H4 (cell line): ENCODE data around the gene RWDD3. TPM values are rescaled to one million over a fixed set of nuclear protein-coding genes. Genes with fewer than 3 reads are reported as not detected.

Experiments
- DNase-seq: peaks from one replicate; pipeline ENCODE4 v3.0.0-alpha.2; 2015; ENCODE audit warnings: low spot score
- total RNA-seq: library from RNA; depleted of rRNA; stranded (reverse); fragments of >200 nt; shearing (Covaris generic); gene quantifications from 2 replicates; pipeline ENCODE4 v1.2.3, GENCODE V29; 2014; rRNA removed

RWDD3 gene
- 6.7 and 10.8 TPM in 2 replicates for total RNA-seq

GRCh38 chr1:95233737-95234500 is at the start of gene RWDD3:
Gene RWDD3, plus strand, starts transcription at chr1:95234210. Its CDS starts 21 bp downstream, at chr1:95234231.
- DNase-seq = peak; percentile 70

DNA sequence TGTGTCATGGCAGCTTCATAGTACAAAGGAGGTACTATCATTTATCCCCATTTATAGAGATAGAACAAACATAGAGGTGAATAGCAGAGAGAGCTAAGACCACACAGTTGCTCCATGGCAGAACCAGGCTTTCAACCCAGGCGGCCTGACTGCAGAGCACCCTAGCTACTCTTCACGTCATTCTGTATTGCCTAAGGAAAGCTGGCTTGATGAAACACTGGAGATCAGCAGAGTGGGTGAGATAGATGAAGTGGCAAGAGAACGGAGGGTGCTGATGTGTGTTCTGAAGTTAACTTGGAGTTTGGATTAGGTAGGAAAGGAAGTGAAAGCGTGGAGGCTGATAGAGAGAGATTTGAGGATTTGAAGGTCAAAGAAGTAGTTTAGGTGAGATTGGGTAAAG is 47.9 kb upstream of the RWDD3 start:
- DNase-seq = no peak

DNA sequence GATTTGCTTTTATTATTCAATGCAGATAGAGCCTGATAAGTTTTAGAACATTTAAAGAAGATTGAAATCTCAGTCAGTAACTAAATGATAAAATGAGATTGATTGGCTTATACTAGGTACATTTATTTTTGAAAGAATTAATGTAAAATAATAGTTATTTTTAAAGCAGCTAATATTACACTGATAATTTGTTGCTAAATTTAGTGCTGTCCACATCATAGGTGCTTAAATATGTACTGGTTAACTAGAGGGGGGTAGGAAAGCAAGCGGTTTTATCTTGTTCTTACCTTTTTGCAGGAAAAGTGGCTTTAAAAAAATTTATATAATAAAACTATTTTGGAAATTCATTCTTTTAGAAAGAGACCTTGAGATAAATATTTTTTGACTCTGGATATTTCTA is 40.4 kb upstream of the RWDD3 start:
- DNase-seq = no peak

- DNase-seq = no peak
Measured at GRCh38 chr1:95195046-95195445, 39.0 kb upstream of the RWDD3 start.

DNA sequence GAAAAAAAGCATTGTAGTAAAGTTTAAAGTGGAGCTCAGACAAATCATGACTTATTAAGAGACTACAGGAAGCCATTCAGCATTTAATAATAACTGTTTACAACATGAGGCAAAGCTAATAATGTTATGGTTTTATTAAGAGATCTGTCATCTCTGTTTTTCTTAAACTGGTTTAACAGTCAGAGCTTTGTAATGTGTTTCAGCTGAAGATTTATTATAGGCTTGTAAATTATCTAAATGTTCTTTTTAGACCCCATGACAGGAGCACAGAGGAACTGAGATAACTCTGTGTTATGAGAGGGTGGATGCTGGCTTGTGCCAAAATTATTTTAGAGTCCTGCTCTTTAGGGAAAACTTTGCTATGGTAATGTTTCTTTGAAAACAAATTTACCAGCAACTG is 38.0 kb upstream of the RWDD3 start:
- DNase-seq = no peak

- DNase-seq = peak; percentile 45
Measured at GRCh38 chr1:95197616-95198252, 36.3 kb upstream of the RWDD3 start.

DNA sequence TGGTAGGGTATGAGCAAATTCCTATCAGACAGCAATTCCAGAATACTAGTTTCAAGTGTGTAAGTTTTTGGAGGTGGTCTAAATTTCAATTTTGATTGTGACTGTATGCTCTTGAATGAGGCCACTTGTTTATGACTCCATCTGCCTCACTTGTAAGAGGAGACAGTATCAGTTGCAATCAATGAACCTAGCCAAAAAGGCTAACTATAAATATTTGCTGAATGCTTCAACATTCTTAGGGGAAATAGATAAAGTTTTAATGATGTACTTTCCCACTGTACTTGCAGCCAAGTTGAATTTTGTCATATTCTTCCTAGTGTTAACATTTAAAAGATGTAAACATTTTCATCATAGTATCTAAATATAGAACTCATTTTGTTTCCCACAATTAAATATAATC is 32.1 kb upstream of the RWDD3 start:
- no peak for DNase-seq

GRCh38 chr1:95203908-95204437 is 30.0 kb upstream of the RWDD3 start:
- DNase-seq = no peak

DNA sequence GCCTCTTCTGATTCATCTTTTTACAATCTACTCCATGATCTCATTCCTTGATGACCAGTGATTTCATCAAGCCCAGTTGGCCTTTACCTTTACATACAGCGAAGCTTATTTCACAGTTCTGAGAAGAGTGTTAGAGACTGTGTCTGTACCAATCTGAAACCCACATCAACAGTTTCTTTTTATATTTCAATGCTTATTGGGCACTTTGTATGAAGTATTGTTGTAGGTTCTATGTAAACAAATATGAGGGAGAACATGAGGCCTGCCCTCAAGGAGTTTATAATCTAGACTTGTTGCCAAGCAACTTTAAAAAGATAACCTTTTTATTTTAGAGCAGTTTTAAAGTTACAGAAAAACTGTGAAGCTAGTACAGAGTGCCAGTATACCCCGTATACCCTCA is 27.5 kb upstream of the RWDD3 start:
- no peak for DNase-seq

DNA sequence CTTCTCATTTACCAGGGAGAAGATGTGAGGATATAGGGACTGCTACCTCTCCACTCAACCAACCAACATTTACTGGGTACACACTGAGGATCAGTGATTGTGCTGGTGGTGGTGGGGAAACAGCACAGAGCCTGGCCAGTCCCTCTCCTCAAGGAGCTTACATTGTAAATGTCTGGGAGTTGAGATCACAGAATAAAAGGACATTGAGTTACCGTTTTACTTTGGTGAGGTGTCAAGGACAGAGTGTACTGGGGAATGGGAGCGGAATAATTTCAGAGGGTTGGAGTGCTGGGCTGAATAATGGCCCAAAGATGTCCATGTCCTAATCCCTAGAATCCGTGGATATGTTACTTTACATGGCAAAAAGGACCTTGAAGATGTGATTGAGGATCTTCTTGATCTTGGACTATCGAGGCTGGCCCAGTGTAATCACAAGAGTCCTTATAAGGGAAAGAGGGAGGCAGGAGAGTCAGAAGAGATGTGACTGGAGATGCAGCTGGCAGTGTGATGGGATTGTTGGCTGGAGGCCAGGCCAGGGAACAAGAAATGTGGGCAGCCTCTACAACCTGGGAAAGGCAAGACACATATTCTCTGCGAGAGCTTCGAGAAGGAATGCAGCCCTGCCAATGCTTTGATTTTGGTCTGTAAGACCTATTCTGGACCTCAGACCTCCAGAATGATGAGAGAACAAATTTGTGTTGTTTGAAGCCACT is 26.6 kb upstream of the RWDD3 start:
- DNase-seq = no peak

GRCh38 chr1:95208876-95209275 is 25.1 kb upstream of the RWDD3 start:
- DNase-seq = no peak

DNA sequence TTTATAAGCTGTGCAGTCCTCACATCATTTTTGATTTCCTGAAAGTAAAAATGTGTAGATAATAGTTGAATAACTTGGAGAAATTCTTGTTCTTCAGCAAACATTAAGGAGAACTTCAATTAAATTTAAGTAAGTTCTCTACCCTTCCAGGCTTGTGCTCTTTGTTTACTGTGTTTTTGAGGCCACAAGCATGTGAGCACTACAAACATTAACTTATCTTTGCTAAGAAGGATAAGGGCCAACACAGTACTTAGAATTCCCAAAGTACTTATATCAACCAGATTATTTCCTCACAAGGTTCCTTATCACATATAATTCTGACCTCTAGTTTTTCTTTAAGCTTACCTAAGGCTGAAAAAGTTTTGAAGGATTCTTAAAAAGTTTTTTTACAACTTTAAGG is 24.7 kb upstream of the RWDD3 start:
- DNase-seq = no peak

- DNase-seq = no peak
Measured at GRCh38 chr1:95216292-95216990, 17.6 kb upstream of the RWDD3 start.

DNA sequence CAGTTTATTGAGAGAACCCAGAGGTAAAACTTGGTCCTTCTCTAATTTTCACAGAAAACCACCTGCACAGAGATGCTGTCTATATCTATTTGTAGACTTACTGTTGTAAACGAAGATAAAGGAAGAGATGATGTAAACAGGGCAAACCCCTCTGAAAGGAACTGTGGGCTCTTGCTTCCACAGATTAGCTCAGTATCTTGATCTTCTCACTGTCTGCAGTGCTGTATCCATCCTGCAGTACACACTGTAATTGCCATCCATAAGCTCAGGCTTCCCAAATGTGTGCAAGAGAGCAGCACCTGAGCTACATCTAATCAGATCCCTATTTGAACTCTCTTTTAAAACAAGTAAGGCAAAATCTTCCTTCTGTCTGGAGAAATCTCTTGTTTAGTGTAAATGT is 16.6 kb upstream of the RWDD3 start:
- no peak for DNase-seq

- no peak for DNase-seq
Measured at GRCh38 chr1:95219407-95219806, 14.6 kb upstream of the RWDD3 start.

DNA sequence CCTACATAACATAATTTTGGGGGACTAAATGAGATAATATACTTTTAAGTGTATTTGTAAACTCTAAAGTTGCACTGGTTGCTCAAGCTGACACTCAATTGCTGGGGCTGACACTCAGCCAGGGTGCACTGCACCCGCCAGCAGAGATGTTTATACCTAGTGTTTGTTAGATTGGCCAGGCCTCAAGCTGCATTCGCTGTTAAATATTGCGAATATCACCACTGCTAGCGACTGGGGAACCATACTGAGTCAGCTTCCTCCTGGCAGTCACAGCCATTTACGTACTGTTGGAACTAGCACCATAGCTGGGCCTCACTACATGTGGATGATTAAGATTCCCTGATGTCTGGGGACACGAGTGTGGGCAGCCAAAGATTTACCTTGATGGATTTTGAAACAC is 12.7 kb upstream of the RWDD3 start:
- DNase-seq = no peak

- no peak for DNase-seq
Measured at GRCh38 chr1:95222629-95223028, 11.4 kb upstream of the RWDD3 start.

GRCh38 chr1:95223110-95223509 is 10.9 kb upstream of the RWDD3 start:
- DNase-seq = peak; percentile 16

- no peak for DNase-seq
Measured at GRCh38 chr1:95226781-95227660, 7.0 kb upstream of the RWDD3 start.

DNA sequence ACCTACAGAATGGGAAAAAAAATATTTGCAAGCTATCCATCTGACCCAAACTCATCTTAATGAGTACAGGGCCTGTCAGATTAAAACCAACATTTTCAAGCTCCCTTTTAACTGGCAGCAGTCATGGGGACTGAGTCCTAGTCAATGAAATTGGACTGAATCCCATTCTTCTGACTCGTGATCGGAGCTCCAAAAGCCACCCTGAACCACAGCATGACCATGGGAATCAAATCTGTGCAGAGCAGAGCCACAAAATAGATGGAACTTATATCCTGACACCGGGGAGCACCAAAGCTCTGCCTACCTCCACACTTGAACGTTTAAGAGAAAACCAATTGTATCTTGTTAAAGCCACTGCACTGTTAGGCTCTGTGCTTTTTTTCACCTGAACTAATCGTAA is 5.0 kb upstream of the RWDD3 start:
- DNase-seq = no peak

GRCh38 chr1:95229706-95230105 is 4.3 kb upstream of the RWDD3 start:
- no peak for DNase-seq
